K562 (cell line): Measurements from ENCODE around the gene TLE6. TPM values are rescaled to one million over a fixed set of nuclear protein-coding genes. Genes with fewer than 3 reads are reported as not detected.

Experiments
- AFF4 ChIP-seq: sonication (generic); formaldehyde crosslinking; IDR thresholded peaks from 2 replicates; pipeline ENCODE4 v1.8.0; 2023; ENCODE audit warnings: mild to moderate bottlenecking, missing genetic modification reagents
- CBX2 ChIP-seq: fragments of 200-600 bp; sonication (generic); IDR thresholded peaks from one replicate; pipeline ENCODE4 v1.6.1; 2012; ENCODE audit warnings: mild to moderate bottlenecking, low read length, inconsistent platforms; ENCODE audit not compliant: insufficient read depth, poor library complexity, severe bottlenecking
- CREB1 ChIP-seq, 2 experiments: sonication (generic) in 1 of 2; formaldehyde crosslinking in 1 of 2; IDR thresholded peaks; 2 replicates each; pipeline versions ENCODE4 v1.6.1 to v1.8.0; 2012 to 2022; ENCODE audit warnings: inconsistent platforms in 1 of 2, mild to moderate bottlenecking in 1 of 2, missing genetic modification reagents in 1 of 2, moderate library complexity in 1 of 2
- CTBP1 ChIP-seq: fragments of 450-650 bp; IDR thresholded peaks from 2 replicates; pipeline ENCODE4 v1.6.1; 2016; ENCODE audit warnings: borderline replicate concordance
- E2F1 ChIP-seq: sonication (generic); formaldehyde crosslinking; IDR thresholded peaks from 2 replicates; pipeline ENCODE4 v1.8.1; 2023; ENCODE audit warnings: mild to moderate bottlenecking, missing genetic modification reagents, moderate library complexity
- EGR1 ChIP-seq: fragments of 450-650 bp; conservative IDR thresholded peaks from 2 replicates; pipeline ENCODE4 v1.6.1; 2017; ENCODE audit warnings: mild to moderate bottlenecking
- EP400 ChIP-seq: fragments of 450-650 bp; IDR thresholded peaks from 2 replicates; pipeline ENCODE4 v1.6.1; 2017; ENCODE audit warnings: antibody characterized with exemption, mild to moderate bottlenecking, moderate library complexity
- JUND ChIP-seq, 2 experiments: IDR thresholded peaks; 2 replicates in 1 of 2; 3 replicates in 1 of 2; pipeline ENCODE4 v1.6.1; 2011; ENCODE audit warnings: borderline replicate concordance in 2 of 2, low read depth in 2 of 2, low read length in 2 of 2, improper control_type of control experiment in 1 of 2, missing biosample characterization in 1 of 2, missing genetic modification characterization in 1 of 2, missing genetic modification reagents in 1 of 2
- LCOR ChIP-seq: sonication (generic); formaldehyde crosslinking; IDR thresholded peaks from 2 replicates; pipeline ENCODE4 v1.8.0; 2022; ENCODE audit warnings: mild to moderate bottlenecking, missing genetic modification reagents
- MEF2A ChIP-seq: IDR thresholded peaks from 2 replicates; pipeline ENCODE4 v1.6.1; 2011; ENCODE audit warnings: low read depth, mild to moderate bottlenecking, low read length, moderate library complexity; ENCODE audit not compliant: control insufficient read depth
- MYC ChIP-seq, 2 experiments: fragments of 250-450 bp in 1 of 2; sonication (Bioruptor Pico) in 1 of 2; IDR thresholded peaks; 2 replicates each; pipeline versions ENCODE4 v1.5.1 to v1.6.1; 2012 to 2021; ENCODE audit warnings: low read depth in 2 of 2, borderline replicate concordance in 1 of 2, improper control_type of control experiment in 1 of 2, low read length in 1 of 2, mild to moderate bottlenecking in 1 of 2, moderate library complexity in 1 of 2
- SNIP1 ChIP-seq: fragments of 450-650 bp; IDR thresholded peaks from 2 replicates; pipeline ENCODE4 v1.7.1; 2017; ENCODE audit warnings: low read depth, mild to moderate bottlenecking
- TFAP4 ChIP-seq: sonication (generic); formaldehyde crosslinking; IDR thresholded peaks from 2 replicates; pipeline ENCODE4 v1.8.0; 2022; ENCODE audit warnings: missing genetic modification reagents, mild to moderate bottlenecking, moderate library complexity, borderline replicate concordance
- polyA plus RNA-seq, 8 experiments: library from polyadenylated mRNA; depleted of rRNA in 4 of 8; stranded (reverse) in 5 of 8; unstranded in 3 of 8; fragments of >200 nt; fragmentation: Nextera tagmentation in 2 of 8; fragmentation: Illumina TruSeq in 1 of 8; extraction: Ambion mirVana in 2 of 8; extraction: Trizol in 1 of 8; gene quantifications; 2 replicates each; pipeline versions ENCODE4 v1.2.1 to v1.2.3, GENCODE V29; 2011 to 2014; ENCODE audit warnings: inconsistent platforms in 1 of 8, missing spikeins in 1 of 8
- total RNA-seq, 7 experiments: library from RNA; depleted of rRNA in 6 of 7; stranded (reverse); fragments of >200 nt in 6 of 7; fragmentation: Illumina TruSeq in 2 of 7; extraction: Trizol in 2 of 7; gene quantifications; 2 replicates each; pipeline versions ENCODE4 v1.2.1 to v1.2.3, GENCODE V29; 2011 to 2021; ENCODE audit warnings: low replicate concordance in 1 of 7
- TF ChIP-seq, protein P1 (sequence below): fragments of 450-650 bp; conservative IDR thresholded peaks from 2 replicates; pipeline ENCODE4 v1.6.1; 2016; ENCODE audit warnings: missing genetic modification characterization, low read depth, mild to moderate bottlenecking, control low read depth, missing compliant biosample characterization
- TF ChIP-seq, protein P2 (sequence below), 3 experiments: IDR thresholded peaks in 2 of 3; conservative IDR thresholded peaks in 1 of 3; 2 replicates each; pipeline ENCODE4 v1.5.1; 2011 to 2012; ENCODE audit warnings: low read length in 3 of 3, mild to moderate bottlenecking in 3 of 3, control low read depth in 2 of 3, improper control_type of control experiment in 1 of 3, inconsistent platforms in 1 of 3, low read depth in 1 of 3, mixed read lengths in 1 of 3, moderate library complexity in 1 of 3; ENCODE audit not compliant: insufficient read depth in 2 of 3

TLE6 gene
- total and polyA plus RNA-seq, 9 of the 15 experiments (the other 6 are each of a cell fraction or from before 2014, with no cell fraction given): 1.1 to 6.1 (median 2.5) TPM

DNA sequence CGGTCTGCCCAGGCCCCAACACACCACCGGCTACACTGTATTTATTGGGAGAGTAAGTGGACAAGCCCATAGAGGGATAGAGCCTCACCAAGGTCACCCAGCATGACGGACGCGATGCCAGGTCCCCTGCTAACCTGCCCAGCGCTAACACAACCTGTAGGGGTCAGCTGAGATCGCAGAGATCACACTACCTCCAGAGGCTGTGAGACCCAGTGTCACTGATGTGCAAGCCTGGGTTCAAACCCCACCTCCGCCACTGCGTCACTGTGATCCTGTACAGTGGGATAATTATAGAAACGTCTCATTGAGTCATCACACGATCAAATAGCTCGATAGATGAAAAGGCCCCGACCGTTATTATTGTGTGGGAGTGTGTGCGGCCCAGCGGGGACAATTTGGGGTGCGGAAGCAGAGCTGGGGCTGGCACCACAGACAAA lies 62.3 kb downstream of the TLE6 start (continued):
- TF ChIP-seq AFF4: 0 out of 2 replicates have a peak, but pooled peaks have one; percentile 14
- TF ChIP-seq MYC (IDR thresholded peaks at IDR 0.05; ENCODE audit: low read depth, low read length): no peak
- no peak for TF ChIP-seq MYC (CRISPR knock-in tag; IDR thresholded peaks at IDR 0.05; ENCODE audit: borderline replicate concordance, low read depth)
- TF ChIP-seq TFAP4 (CRISPR knock-in tag): peak; percentile 49; the same call in 1 of the 2 replicates
- TF ChIP-seq MEF2A: peak; percentile 63; the same call in 1 of the 2 replicates
- no peak for TF ChIP-seq SNIP1
- peak; percentile 30; the same call in 1 of the 2 replicates for TF ChIP-seq CREB1 (IDR thresholded peaks at IDR 0.05)
- TF ChIP-seq CREB1 (CRISPR knock-in tag; IDR thresholded peaks at IDR 0.05): 0 out of 2 replicates have a peak, but pooled peaks have one; percentile 36
- 0 out of 2 replicates have a peak, but pooled peaks have one; percentile 38 for TF ChIP-seq JUND (IDR thresholded peaks at IDR 0.05; ENCODE audit: borderline replicate concordance, low read depth, low read length)
- no peak for TF ChIP-seq JUND (tag; IDR thresholded peaks at IDR 0.05; ENCODE audit: borderline replicate concordance, low read depth, low read length)
- TF ChIP-seq, protein P1, sequence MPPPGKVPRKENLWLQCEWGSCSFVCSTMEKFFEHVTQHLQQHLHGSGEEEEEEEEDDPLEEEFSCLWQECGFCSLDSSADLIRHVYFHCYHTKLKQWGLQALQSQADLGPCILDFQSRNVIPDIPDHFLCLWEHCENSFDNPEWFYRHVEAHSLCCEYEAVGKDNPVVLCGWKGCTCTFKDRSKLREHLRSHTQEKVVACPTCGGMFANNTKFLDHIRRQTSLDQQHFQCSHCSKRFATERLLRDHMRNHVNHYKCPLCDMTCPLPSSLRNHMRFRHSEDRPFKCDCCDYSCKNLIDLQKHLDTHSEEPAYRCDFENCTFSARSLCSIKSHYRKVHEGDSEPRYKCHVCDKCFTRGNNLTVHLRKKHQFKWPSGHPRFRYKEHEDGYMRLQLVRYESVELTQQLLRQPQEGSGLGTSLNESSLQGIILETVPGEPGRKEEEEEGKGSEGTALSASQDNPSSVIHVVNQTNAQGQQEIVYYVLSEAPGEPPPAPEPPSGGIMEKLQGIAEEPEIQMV: no peak
- TF ChIP-seq LCOR (CRISPR knock-in tag): 0 out of 2 replicates have a peak, but pooled peaks have one; percentile 36
- TF ChIP-seq EP400: peak; percentile 19; the same call in 1 of the 2 replicates
- no peak for TF ChIP-seq CTBP1
- no peak for TF ChIP-seq CBX2
- TF ChIP-seq E2F1: no peak
- TF ChIP-seq, protein P2, sequence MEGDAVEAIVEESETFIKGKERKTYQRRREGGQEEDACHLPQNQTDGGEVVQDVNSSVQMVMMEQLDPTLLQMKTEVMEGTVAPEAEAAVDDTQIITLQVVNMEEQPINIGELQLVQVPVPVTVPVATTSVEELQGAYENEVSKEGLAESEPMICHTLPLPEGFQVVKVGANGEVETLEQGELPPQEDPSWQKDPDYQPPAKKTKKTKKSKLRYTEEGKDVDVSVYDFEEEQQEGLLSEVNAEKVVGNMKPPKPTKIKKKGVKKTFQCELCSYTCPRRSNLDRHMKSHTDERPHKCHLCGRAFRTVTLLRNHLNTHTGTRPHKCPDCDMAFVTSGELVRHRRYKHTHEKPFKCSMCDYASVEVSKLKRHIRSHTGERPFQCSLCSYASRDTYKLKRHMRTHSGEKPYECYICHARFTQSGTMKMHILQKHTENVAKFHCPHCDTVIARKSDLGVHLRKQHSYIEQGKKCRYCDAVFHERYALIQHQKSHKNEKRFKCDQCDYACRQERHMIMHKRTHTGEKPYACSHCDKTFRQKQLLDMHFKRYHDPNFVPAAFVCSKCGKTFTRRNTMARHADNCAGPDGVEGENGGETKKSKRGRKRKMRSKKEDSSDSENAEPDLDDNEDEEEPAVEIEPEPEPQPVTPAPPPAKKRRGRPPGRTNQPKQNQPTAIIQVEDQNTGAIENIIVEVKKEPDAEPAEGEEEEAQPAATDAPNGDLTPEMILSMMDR (IDR thresholded peaks at IDR 0.05 in 2 of 3, conservative IDR thresholded peaks at IDR 0.05 in 1 of 3; ENCODE audit: insufficient read depth in 2 of 3, low read depth in 1 of 3, low read length in 3 of 3): peak; percentile 25 to 38 (median 33); a peak in 4 of 6 replicates
- TF ChIP-seq EGR1: 0 out of 2 replicates have a peak, but pooled peaks have one; percentile 16
